Measurements from ENCODE around the gene ZFAND6.

Gene ZFAND6

GRCh38 chr15:80173022-80173759 is 113.7 kb downstream of the ZFAND6 start:
- peak; percentile 57 for DNase-seq

DNA sequence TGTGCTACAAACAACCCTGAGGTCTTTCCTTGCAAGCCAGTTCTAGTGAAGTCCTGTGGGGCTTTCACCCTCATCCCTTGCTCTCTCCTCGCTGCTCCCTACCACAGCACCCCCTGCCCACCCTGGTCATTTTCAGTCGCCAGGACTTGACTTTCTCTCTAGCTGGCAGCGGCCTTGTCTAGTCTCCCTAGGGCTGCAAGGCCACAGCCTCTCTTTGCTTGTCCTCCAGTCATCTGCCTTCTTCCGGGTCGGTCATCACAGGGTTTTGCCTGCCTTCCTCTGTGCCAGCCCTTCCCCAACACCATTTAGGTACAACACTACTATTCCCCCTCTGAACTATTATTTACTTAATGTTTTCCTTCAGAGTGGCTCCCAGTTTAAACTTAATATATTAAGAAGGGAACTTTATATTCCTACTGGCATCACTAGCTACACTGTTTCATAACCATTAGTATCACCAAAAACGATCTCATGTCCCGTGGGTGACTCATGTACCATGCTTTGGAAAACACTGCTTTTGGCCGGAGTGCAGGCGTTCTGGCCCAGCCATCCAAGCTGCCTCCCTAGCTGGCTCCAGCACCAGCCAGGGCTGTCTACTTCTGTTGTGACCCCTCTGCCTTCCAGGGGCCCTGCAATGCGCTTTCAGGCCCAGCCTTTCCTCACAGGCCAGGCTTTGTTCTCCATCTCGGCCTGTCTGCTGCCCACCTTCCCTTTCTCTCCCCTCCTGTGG is 114.7 kb downstream of the ZFAND6 start:
- no peak for DNase-seq

- DNase-seq, result no peak
Measured at GRCh38 chr15:80175436-80175835, 116.0 kb downstream of the ZFAND6 start.

DNA sequence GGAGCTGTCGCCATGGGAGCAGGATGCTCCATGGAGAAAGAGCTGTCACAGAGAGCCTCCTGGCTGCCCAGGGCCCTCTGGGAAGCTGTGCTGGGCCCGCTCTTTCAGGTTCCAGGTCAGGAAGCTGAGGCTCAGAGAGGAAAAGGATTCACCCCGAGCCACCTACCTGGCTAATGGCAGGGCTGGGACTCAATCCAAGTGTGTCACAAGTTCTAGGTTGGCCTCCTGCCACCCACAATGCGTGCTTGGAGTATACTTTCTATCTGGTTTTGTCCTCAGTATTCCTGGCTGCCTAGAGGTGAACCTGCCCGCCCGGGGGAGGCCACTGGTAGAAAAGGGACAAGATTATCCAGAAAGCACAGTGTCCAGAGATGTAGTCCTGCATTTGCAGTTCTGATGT is 117.0 kb downstream of the ZFAND6 start:
- DNase-seq, result no peak

GRCh38 chr15:80177156-80177555 is 117.7 kb downstream of the ZFAND6 start:
- DNase-seq, result no peak

- DNase-seq, result peak; percentile 93
Measured at GRCh38 chr15:80179025-80179759, 119.7 kb downstream of the ZFAND6 start.

DNA sequence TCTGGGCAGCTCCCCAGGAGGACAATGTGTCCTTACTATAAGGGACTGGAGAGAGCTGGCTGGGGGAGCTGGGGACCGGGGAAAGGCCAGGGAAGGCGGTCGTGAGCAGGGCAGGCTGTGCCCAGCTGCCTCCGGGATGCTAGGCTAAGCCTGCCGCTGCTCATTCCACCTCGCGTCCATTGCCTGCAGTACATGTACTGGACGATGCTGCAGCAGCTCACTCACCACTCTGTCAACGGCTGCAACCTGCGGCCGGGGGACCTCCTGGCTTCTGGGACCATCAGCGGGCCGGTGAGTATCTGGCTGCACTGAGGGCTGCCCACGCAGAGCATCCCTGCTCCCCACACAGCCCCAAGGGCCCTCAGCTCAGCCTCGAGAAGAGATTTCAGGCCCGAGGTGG is 120.5 kb downstream of the ZFAND6 start:
- no peak for DNase-seq

DNA sequence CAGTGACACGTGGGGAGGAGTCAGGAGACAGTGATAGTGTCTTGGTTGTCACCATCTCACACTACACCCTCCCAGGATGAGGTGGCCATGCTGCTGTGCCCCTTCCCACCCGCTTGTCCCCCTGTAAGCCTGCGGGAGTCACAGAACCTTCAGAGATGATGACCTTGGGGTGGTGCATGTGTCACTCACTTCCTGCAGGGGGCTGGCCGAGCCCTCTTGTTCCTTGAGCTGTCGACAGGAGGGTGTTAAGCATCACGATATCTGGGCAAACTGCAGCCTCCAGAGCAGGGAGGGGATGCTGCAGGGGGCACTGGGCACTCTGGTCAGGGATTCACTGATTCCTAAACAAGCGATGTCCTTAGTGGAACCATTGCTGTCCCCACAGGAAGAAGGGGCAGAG is 121.0 kb downstream of the ZFAND6 start:
- no peak for DNase-seq

- no peak for DNase-seq
Measured at GRCh38 chr15:80180986-80181385, 121.5 kb downstream of the ZFAND6 start.

DNA sequence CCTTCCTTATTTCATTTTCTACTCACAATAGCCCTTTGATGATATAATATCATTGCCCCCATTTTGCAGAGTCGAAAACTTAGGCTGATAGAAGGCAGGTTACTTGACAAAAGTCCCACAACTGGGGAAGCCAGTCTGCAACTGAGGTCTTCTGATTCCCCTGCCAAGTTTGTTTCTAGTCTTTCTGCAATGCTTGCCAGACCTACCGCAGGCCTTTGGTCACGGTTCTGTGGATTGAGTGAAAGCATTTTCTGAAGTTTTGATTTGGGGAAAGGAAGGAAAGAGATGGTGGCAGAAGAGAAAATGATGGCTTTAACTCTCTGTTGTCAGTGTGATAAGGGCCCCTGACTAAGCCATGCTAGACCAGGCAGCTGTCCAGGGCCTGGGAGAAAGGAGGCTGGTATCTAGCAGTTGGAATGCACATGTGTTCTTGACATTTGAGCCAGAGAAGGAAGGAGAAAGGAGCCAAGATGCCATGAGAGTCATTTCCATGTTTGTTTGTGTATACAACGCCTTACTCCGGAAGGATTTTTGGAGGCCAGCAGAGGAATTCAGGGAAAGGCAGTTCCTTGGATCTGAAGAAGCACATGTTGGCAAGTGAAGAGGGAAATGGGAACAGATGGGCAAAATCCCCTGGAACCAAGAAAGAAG is 123.3 kb downstream of the ZFAND6 start:
- DNase-seq, result no peak

DNA sequence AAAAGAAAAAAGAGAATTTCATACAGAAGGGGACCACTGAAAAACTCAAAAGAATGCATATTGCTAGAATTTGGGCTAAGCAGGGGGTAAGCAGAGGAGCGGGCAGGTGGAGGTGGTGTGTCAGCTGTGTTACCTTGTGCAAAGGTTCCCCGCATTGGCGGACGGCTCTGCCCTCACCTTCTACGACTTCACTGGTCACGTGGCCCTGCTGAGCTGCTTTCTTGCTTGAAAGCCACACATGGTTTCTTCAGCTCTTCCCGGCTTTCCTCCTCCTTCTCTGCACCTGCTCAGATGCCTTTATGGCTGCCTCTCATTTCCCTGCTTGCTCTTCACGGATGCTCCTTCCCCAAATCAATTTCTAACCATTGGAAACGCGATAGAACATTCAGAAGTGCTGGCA is 123.8 kb downstream of the ZFAND6 start:
- no peak for DNase-seq

DNA sequence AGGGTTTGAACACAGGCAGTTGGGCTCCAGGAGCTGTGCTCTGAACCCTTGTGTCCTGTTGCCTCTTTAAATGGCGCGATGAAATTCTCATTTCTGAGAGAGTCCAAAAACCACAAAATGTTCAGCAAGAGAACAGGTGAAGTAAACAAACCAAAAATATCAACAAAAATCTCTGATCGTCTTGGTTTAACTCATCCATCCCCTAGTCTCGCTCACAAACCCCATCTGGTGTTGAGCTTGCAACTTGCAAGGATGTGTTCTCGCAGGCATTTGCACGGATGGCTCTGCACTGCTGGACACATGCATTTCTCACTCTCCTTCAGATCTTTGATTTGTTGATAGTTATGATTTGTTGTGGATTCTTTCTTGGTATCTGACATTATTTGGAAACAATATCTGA is 124.4 kb downstream of the ZFAND6 start:
- DNase-seq, result no peak

- no peak for DNase-seq
Measured at GRCh38 chr15:80184554-80184953, 125.1 kb downstream of the ZFAND6 start.

DNA sequence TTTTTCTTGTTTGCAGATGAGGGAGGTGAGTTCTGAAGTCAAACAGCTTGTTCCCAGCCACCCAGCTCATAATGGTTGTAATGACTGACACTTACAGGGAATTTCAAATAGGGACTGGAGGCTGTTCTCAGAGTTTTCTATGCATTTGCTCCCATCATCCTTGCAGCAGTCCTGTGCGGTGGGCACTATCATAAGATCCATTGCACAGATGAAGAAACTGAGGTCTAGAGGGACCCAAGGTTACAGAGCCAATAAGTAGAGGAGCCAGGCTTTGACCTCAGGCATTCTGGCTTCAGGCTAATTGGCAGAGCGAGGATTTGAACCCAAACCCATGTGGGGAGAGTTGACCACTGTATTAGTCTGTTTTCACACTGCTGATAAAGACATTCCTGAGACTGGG is 125.7 kb downstream of the ZFAND6 start:
- DNase-seq, result no peak

GRCh38 chr15:80186066-80186465 is 126.6 kb downstream of the ZFAND6 start:
- no peak for DNase-seq

DNA sequence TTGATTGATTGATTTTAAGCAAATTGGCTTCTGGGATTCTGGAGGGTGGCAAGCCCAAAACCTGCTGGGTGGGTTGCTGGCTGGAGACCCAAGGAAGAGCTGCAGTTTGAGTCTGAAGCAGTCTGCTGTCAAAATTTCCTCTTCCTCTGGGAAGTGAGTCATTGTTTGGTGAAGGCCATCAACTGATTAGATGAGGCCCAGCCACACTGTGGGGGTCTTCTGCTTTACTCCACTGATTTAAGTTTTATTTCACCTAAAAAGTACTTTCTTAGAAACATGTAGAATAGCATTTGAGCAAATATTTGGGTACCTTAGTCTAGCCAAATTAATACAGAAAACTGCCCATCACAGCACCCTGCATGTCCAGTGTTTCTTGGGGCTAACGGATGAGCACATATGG is 127.1 kb downstream of the ZFAND6 start:
- no peak for DNase-seq

All from kidney glomerular epithelial cell (primary cell).